ENCODE data around the gene CCDC181.

The CCDC181 gene

GRCh38 chr1:169427081-169427641 is at the start of gene CCDC181:
TSS of gene CCDC181 (minus strand) at chr1:169427474. CDS start at chr1:169424927, 2,547 bp downstream.
- H3K4me3 ChIP-seq (ENCODE audit: low read depth, low read length) = peak within 1 kb of the TSS; percentile 42
- peak; percentile 10 for DNase-seq (ENCODE audit: low read depth)
- TF ChIP-seq CTCF (IDR thresholded peaks at IDR 0.05; ENCODE audit: low read depth, low read length, missing control alignments) = no peak

GRCh38 chr1:169475806-169476387 is 48.6 kb upstream of the CCDC181 start:
- no peak for TF ChIP-seq CTCF (IDR thresholded peaks at IDR 0.05; ENCODE audit: low read depth, low read length, missing control alignments)
- no peak for DNase-seq (ENCODE audit: low read depth)
- H3K4me3 ChIP-seq (ENCODE audit: low read depth, low read length) = no peak overlapping the region

- H3K4me3 ChIP-seq (ENCODE audit: low read depth, low read length) = no peak overlapping the region
- TF ChIP-seq CTCF (IDR thresholded peaks at IDR 0.05; ENCODE audit: low read depth, low read length, missing control alignments) = no peak
- no peak for DNase-seq (ENCODE audit: low read depth)
Measured at GRCh38 chr1:169474302-169474995, 47.2 kb upstream of the CCDC181 start.

- no peak overlapping the region for H3K4me3 ChIP-seq (ENCODE audit: low read depth, low read length)
- DNase-seq (ENCODE audit: low read depth) = no peak
- TF ChIP-seq CTCF (IDR thresholded peaks at IDR 0.05; ENCODE audit: low read depth, low read length, missing control alignments) = no peak
Measured at GRCh38 chr1:169473347-169473746, 46.1 kb upstream of the CCDC181 start.

GRCh38 chr1:169472738-169473137 is 45.5 kb upstream of the CCDC181 start:
- no peak for DNase-seq (ENCODE audit: low read depth)
- TF ChIP-seq CTCF (IDR thresholded peaks at IDR 0.05; ENCODE audit: low read depth, low read length, missing control alignments) = no peak
- no peak overlapping the region for H3K4me3 ChIP-seq (ENCODE audit: low read depth, low read length)

- TF ChIP-seq CTCF (IDR thresholded peaks at IDR 0.05; ENCODE audit: low read depth, low read length, missing control alignments) = no peak
- no peak for DNase-seq (ENCODE audit: low read depth)
- no peak overlapping the region for H3K4me3 ChIP-seq (ENCODE audit: low read depth, low read length)
Measured at GRCh38 chr1:169468982-169469381, 41.7 kb upstream of the CCDC181 start.

Data from GM12864 (cell line).